ENCODE results near the gene EPB41L4A.

The EPB41L4A gene

DNA sequence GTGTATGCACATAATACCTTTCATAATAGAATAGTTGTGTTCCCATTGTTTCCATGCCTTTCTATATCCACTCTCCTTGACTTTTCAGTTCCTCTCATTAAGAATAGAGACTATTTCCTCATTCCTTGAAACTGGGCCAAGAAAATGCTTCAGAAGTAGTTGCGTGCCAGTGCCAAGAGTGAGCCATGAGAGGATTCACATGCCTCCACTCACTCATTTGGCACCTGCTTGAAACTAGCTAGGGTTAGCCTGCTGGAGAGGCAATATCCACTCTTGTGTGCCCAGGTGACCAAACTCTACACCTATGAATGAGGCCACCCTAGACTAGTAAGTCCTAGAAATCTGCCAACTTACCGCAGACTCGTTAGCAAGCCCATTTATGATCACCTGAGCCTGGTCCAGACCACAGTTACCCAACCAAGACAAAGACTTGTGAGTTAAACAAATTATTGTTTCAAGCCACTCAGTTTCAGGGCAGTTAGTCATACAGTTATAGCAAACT is 276.3 kb downstream of the EPB41L4A start:
- TF ChIP-seq, protein P1, sequence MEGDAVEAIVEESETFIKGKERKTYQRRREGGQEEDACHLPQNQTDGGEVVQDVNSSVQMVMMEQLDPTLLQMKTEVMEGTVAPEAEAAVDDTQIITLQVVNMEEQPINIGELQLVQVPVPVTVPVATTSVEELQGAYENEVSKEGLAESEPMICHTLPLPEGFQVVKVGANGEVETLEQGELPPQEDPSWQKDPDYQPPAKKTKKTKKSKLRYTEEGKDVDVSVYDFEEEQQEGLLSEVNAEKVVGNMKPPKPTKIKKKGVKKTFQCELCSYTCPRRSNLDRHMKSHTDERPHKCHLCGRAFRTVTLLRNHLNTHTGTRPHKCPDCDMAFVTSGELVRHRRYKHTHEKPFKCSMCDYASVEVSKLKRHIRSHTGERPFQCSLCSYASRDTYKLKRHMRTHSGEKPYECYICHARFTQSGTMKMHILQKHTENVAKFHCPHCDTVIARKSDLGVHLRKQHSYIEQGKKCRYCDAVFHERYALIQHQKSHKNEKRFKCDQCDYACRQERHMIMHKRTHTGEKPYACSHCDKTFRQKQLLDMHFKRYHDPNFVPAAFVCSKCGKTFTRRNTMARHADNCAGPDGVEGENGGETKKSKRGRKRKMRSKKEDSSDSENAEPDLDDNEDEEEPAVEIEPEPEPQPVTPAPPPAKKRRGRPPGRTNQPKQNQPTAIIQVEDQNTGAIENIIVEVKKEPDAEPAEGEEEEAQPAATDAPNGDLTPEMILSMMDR (IDR thresholded peaks at IDR 0.05; ENCODE audit: low read depth, low read length, missing control alignments) = no peak
- no peak overlapping the region for H3K4me3 ChIP-seq (ENCODE audit: low read depth, low read length)
- DNase-seq (ENCODE audit: low read depth) = no peak

DNA sequence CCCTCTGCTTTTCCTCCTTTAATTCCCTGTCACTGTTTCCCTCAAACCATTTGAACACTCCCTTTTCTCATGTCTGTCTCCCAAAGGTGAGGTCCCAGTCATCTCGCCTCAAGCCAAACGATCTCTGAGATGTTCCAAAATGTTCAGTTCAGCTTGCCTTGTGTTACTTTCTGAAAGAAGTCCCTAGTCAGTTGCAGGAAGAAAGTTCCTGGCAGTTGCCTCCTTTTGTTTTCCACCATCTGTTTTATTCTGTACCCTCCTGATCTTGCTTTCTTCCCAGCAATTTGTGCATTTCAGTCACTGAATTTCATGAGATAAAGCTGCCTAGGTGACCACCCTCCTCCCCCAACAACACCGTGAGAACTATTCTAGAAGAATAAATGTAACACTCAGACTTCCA is 277.5 kb downstream of the EPB41L4A start:
- DNase-seq (ENCODE audit: low read depth) = no peak

DNA sequence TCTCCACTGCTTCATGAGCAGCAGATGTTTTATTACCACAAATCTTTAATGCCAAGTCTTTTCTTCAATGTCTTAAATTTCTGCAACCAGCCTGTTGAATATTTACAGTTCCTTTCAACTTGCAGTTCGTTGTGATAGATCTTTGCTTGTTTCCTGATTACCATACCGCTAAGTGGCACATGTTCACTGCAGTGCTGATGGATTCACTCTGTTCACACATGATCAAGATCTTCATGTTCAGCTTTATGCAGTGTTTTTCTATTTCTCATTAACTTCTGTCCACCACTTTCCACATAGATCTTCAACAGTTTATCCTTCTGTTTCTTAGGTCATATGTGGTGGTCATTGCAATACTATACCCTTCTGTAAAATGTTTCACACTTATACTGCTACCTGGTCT is 280.6 kb downstream of the EPB41L4A start:
- H3K4me3 ChIP-seq (ENCODE audit: low read depth, low read length) = no peak overlapping the region
- no peak for DNase-seq (ENCODE audit: low read depth)
- TF ChIP-seq, protein P1 (IDR thresholded peaks at IDR 0.05; ENCODE audit: low read depth, low read length, missing control alignments) = no peak

More for the DNA sequence above, 277.5 kb downstream of the EPB41L4A start:
- TF ChIP-seq, protein P1 (IDR thresholded peaks at IDR 0.05; ENCODE audit: low read depth, low read length, missing control alignments) = no peak
- H3K4me3 ChIP-seq (ENCODE audit: low read depth, low read length) = no peak overlapping the region

DNA sequence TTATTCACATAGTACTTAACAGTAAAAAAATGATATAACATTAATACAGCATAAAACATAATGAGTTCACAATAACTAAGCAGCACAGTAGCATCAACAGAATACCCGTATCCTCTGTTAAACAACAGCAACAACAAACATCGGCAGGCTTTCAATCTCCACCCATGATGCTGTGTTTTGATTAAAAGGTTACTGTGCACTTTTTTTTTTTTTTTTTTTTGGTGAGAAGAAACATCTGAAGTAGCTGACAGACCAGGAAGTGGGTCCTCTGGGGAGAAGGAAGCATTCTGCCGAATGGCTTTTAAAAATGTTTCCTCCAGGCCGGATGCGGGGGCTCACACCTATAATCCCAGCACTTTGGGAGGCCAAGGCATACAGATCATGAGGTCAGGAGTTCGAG is 282.3 kb downstream of the EPB41L4A start:
- TF ChIP-seq, protein P1 (IDR thresholded peaks at IDR 0.05; ENCODE audit: low read depth, low read length, missing control alignments) = no peak

DNA sequence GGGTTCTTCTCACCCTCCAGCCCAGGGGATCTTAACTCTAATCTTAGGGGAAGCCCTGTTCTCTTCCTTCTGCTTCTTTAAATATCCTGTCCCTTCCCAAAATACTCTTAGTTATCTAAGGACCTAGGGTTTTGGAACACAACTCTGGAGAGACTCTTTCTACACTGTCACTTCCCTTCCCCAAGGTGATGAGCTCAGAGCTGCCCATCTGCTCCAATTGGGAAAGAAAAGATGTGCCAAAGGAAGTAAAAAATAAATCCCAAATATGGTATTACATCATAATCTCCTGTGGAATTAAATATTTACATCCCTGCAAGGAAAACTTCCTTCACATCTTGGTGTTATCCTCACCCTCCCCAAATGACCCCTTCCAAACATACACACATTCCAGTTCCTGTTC is 291.2 kb downstream of the EPB41L4A start:
- TF ChIP-seq, protein P1 (IDR thresholded peaks at IDR 0.05; ENCODE audit: low read depth, low read length, missing control alignments) = no peak
- DNase-seq (ENCODE audit: low read depth) = no peak
- H3K4me3 ChIP-seq (ENCODE audit: low read depth, low read length) = no peak overlapping the region

More for the DNA sequence above, 282.3 kb downstream of the EPB41L4A start:
- H3K4me3 ChIP-seq (ENCODE audit: low read depth, low read length) = no peak overlapping the region
- DNase-seq (ENCODE audit: low read depth) = no peak

DNA sequence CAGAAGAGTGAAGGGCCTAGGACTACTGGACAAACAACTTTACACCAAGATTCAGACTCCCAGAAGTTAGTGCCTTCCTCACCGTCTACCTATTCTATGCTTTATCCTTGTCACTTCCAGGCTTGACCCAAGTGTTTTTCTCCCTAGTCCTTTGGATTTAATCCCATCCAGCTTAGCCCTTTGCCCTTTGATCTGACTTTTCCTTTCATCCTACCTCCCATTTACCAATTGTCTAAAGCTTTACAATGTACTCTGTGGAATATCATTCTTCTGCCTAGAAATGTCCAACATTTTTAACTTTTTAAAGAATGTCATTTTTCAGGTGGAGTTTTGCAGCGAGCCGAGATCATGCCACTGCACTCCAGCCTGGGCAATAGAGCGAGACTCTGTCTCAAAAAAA is 292.1 kb downstream of the EPB41L4A start:
- no peak overlapping the region for H3K4me3 ChIP-seq (ENCODE audit: low read depth, low read length)
- no peak for DNase-seq (ENCODE audit: low read depth)
- TF ChIP-seq, protein P1 (IDR thresholded peaks at IDR 0.05; ENCODE audit: low read depth, low read length, missing control alignments) = no peak

DNA sequence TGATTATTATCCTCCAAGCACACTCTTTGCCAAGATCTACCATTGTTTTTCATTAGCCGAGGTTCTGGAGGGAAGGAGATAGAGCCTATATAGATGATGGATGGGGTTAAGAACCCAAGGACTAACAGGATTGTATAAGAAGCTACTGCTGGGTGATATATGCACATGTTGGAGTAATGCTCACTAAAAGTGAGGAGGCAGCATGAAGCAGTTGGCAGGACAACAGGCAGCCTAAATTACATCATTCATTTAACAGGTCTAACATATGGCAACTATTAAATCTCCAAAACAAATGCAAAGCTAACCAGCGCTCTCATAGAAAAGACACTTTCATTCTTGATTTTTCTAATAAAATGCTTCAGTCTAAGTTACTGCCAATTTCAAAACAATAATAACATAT is 293.2 kb downstream of the EPB41L4A start:
- H3K4me3 ChIP-seq (ENCODE audit: low read depth, low read length) = no peak overlapping the region
- DNase-seq (ENCODE audit: low read depth) = no peak
- TF ChIP-seq, protein P1 (IDR thresholded peaks at IDR 0.05; ENCODE audit: low read depth, low read length, missing control alignments) = no peak
